AG10803 (cell line): ENCODE data around the gene VCAM1.

ENCODE experiments used
- DNase-seq: peaks from one replicate; pipeline ENCODE4 v3.0.0; 2010; ENCODE audit warnings: low read depth
- H3K4me3 ChIP-seq: 2 replicates; pipeline ENCODE4 v1.5.1; 2011; ENCODE audit warnings: mild to moderate bottlenecking, low read length, control low read depth
- CTCF ChIP-seq: conservative IDR thresholded peaks from 2 replicates; pipeline ENCODE4 v1.5.1; 2011; ENCODE audit warnings: mild to moderate bottlenecking, low read length, control low read depth, inconsistent platforms

VCAM1 gene

GRCh38 chr1:100722221-100722620 is 2.7 kb downstream of the VCAM1 start:
- no peak for TF ChIP-seq CTCF
- DNase-seq: peak; percentile 41
- peak overlapping the region; percentile 4; the same call in 1 of the 2 replicates for H3K4me3 ChIP-seq

GRCh38 chr1:100724281-100724680 is 4.7 kb downstream of the VCAM1 start:
- DNase-seq: no peak
- H3K4me3 ChIP-seq: no peak overlapping the region
- no peak for TF ChIP-seq CTCF

- TF ChIP-seq CTCF: no peak
- peak; percentile 24 for DNase-seq
- no peak overlapping the region for H3K4me3 ChIP-seq
Measured at GRCh38 chr1:100730130-100730529, 10.6 kb downstream of the VCAM1 start.

- H3K4me3 ChIP-seq: no peak overlapping the region
- DNase-seq: no peak
- TF ChIP-seq CTCF: no peak
Measured at GRCh38 chr1:100731309-100731708, 11.8 kb downstream of the VCAM1 start.

- no peak overlapping the region for H3K4me3 ChIP-seq
- TF ChIP-seq CTCF: no peak
- DNase-seq: no peak
Measured at GRCh38 chr1:100731758-100732157, 12.2 kb downstream of the VCAM1 start.

GRCh38 chr1:100734676-100735075 is 15.1 kb downstream of the VCAM1 start:
- peak; percentile 89 for DNase-seq
- no peak overlapping the region for H3K4me3 ChIP-seq
- no peak for TF ChIP-seq CTCF

- no peak for TF ChIP-seq CTCF
- DNase-seq: peak; percentile 20
- no peak overlapping the region for H3K4me3 ChIP-seq
Measured at GRCh38 chr1:100735244-100735643, 15.7 kb downstream of the VCAM1 start.
